Chondrocyte (in vitro differentiated cells): ENCODE measurements around the gene SUSD4. TPM values are rescaled to one million over a fixed set of nuclear protein-coding genes. Genes with fewer than 3 reads are reported as not detected.

Experiments used
- DNase-seq: peaks from one replicate; pipeline ENCODE4 v3.0.0; 2021; ENCODE audit warnings: mixed read lengths, low spot score
- H3K27ac Mint-ChIP-seq: one replicate; pipeline ENCODE4 v1.8.0; 2021; ENCODE audit warnings: mild to moderate bottlenecking, moderate library complexity, mixed read lengths; ENCODE audit not compliant: unreplicated experiment
- H3K27me3 Mint-ChIP-seq: 2 replicates; pipeline ENCODE4 v1.8.0; 2021; ENCODE audit warnings: low read depth, mixed read lengths
- H3K36me3 Mint-ChIP-seq: 2 replicates; pipeline ENCODE4 v1.8.0; 2021; ENCODE audit warnings: low read depth, mixed read lengths
- H3K4me1 Mint-ChIP-seq: 2 replicates; pipeline ENCODE4 v1.8.0; 2021; ENCODE audit warnings: low read depth, mild to moderate bottlenecking, mixed read lengths
- H3K4me3 Mint-ChIP-seq: one replicate; pipeline ENCODE4 v1.8.0; 2021; ENCODE audit warnings: mild to moderate bottlenecking, moderate library complexity, mixed read lengths; ENCODE audit not compliant: unreplicated experiment
- H3K9me3 Mint-ChIP-seq: 2 replicates; pipeline ENCODE4 v1.8.0; 2021; ENCODE audit warnings: low read depth, mixed read lengths
- long read RNA-seq: library from polyadenylated mRNA; stranded (forward); transcript quantifications from one replicate; pipeline ENCODE4 v2.0.0, GENCODE V29; 2021
- total RNA-seq: library from RNA; stranded (reverse); gene quantifications from 3 replicates; pipeline ENCODE4 v1.2.1, GENCODE V29; 2021
- TF ChIP-seq, protein P1 (sequence below): fragments of 200-600 bp; sonication (generic); IDR thresholded peaks from 2 replicates; pipeline ENCODE4 v1.5.0; 2021; ENCODE audit warnings: antibody characterized with exemption, mild to moderate bottlenecking, moderate library complexity

The SUSD4 gene, protein sequence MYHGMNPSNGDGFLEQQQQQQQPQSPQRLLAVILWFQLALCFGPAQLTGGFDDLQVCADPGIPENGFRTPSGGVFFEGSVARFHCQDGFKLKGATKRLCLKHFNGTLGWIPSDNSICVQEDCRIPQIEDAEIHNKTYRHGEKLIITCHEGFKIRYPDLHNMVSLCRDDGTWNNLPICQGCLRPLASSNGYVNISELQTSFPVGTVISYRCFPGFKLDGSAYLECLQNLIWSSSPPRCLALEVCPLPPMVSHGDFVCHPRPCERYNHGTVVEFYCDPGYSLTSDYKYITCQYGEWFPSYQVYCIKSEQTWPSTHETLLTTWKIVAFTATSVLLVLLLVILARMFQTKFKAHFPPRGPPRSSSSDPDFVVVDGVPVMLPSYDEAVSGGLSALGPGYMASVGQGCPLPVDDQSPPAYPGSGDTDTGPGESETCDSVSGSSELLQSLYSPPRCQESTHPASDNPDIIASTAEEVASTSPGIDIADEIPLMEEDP
- 0.42 to 0.87 TPM (median 0.85 TPM) in 3 replicates for total RNA-seq
- long read RNA-seq, partial matches to known transcripts, result 0 of 1 reads
- long read RNA-seq, other reads (novel, unspliced or antisense), result 0 of 1 reads

- TF ChIP-seq, protein P1, sequence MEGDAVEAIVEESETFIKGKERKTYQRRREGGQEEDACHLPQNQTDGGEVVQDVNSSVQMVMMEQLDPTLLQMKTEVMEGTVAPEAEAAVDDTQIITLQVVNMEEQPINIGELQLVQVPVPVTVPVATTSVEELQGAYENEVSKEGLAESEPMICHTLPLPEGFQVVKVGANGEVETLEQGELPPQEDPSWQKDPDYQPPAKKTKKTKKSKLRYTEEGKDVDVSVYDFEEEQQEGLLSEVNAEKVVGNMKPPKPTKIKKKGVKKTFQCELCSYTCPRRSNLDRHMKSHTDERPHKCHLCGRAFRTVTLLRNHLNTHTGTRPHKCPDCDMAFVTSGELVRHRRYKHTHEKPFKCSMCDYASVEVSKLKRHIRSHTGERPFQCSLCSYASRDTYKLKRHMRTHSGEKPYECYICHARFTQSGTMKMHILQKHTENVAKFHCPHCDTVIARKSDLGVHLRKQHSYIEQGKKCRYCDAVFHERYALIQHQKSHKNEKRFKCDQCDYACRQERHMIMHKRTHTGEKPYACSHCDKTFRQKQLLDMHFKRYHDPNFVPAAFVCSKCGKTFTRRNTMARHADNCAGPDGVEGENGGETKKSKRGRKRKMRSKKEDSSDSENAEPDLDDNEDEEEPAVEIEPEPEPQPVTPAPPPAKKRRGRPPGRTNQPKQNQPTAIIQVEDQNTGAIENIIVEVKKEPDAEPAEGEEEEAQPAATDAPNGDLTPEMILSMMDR, result no peak
- H3K4me1 Mint-ChIP-seq, result peaks cover 14% of the 10 kb centered on the region
- H3K36me3 Mint-ChIP-seq, result no peaks in the 10 kb centered on the region
- no peak within 1 kb of the TSS for H3K27ac Mint-ChIP-seq
- peaks cover 51% of the 10 kb centered on the region for H3K27me3 Mint-ChIP-seq
- peak within 1 kb of the TSS; percentile 73 for H3K4me3 Mint-ChIP-seq
- DNase-seq, result no peak
- H3K9me3 Mint-ChIP-seq, result no peaks in the 10 kb centered on the region
These were observed at the start of gene SUSD4 for GRCh38 chr1:223363856-223364684. Gene SUSD4, minus strand, starts transcription at chr1:223364176. Its CDS starts 751 bp downstream, at chr1:223363425.

GRCh38 chr1:223413216-223413615 is 49.2 kb upstream of the SUSD4 start:
- no peaks in the 10 kb centered on the region for H3K36me3 Mint-ChIP-seq
- TF ChIP-seq, protein P1, result no peak
- H3K4me3 Mint-ChIP-seq, result no peak overlapping the region
- no peak overlapping the region for H3K27ac Mint-ChIP-seq
- no peak for DNase-seq
- H3K9me3 Mint-ChIP-seq, result peaks cover 3% of the 10 kb centered on the region
- no peaks in the 10 kb centered on the region for H3K4me1 Mint-ChIP-seq
- H3K27me3 Mint-ChIP-seq, result peaks cover 20% of the 10 kb centered on the region

- Mint-ChIP-seq H3K27me3 (peaks cover 19% of the 10 kb centered on the region), H3K36me3 (no peaks in the 10 kb centered on the region), H3K4me3 (no peak overlapping the region), H3K27ac (no peak overlapping the region), H3K4me1 (no peaks in the 10 kb centered on the region), H3K9me3 (peaks cover 3% of the 10 kb centered on the region)
- TF ChIP-seq, protein P1, result no peak
- DNase-seq, result no peak
These were observed 47.7 kb upstream of the SUSD4 start for GRCh38 chr1:223411710-223412109.

GRCh38 chr1:223411309-223411708 is 47.3 kb upstream of the SUSD4 start:
- Mint-ChIP-seq H3K27me3 (peaks cover 23% of the 10 kb centered on the region), H3K9me3 (peaks cover 7% of the 10 kb centered on the region), H3K4me3 (no peak overlapping the region), H3K4me1 (no peaks in the 10 kb centered on the region), H3K36me3 (no peaks in the 10 kb centered on the region), H3K27ac (no peak overlapping the region)
- TF ChIP-seq, protein P1, result no peak
- no peak for DNase-seq

DNA sequence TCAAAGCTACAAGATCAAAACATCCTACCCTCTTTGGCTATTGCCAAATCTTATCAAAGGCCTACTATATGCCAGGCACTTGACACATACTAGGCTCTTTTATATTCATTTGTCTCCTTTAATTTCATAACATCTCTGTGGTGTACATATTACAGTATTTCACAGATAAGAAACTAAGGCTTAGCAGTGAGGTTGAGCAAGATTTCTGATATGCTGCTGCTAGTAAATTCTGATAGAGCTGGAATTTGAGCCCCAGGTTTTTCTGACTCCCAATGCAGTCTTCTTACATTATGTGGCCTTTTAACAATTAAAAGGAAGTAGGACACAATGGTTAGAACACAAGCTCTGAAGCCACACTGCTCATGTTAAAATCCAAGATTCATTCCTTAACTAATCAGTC is 46.1 kb upstream of the SUSD4 start:
- Mint-ChIP-seq H3K27me3 (peaks cover 23% of the 10 kb centered on the region), H3K4me3 (no peak overlapping the region), H3K4me1 (no peaks in the 10 kb centered on the region), H3K9me3 (peaks cover 19% of the 10 kb centered on the region), H3K27ac (no peak overlapping the region), H3K36me3 (no peaks in the 10 kb centered on the region)
- TF ChIP-seq, protein P1, result no peak
- no peak for DNase-seq
